Measurements from ENCODE around the gene EDAR. TPM values are rescaled to one million over a fixed set of nuclear protein-coding genes. Genes with fewer than 3 reads are reported as not detected.

EDAR gene
- total and polyA plus RNA-seq, 2 of the 8 experiments (the other 6 are each of a cell fraction or from before 2014, with no cell fraction given): not detected

GRCh38 chr2:108979461-108979860 lies 9.6 kb downstream of the EDAR start (continued):
- TF ChIP-seq FOSL1 (IDR thresholded peaks at IDR 0.05; ENCODE audit: insufficient read depth, low read depth, low read length) (no peak), NANOG (IDR thresholded peaks at IDR 0.05; ENCODE audit: insufficient read depth, low read depth, low read length, poor library complexity, severe bottlenecking) (no peak), RFX5 (IDR thresholded peaks at IDR 0.05; ENCODE audit: borderline replicate concordance, low read depth, low read length) (no peak), MAX (IDR thresholded peaks at IDR 0.05) (no peak), CBX5 (IDR thresholded peaks at IDR 0.05; ENCODE audit: low read depth, low read length) (no peak)

Data from H1 (cell line).